HepG2 (cell line): ENCODE data around the gene ATP11B. TPM values are rescaled to one million over a fixed set of nuclear protein-coding genes. Genes with fewer than 3 reads are reported as not detected.

Experiments
- ATAC-seq: fragments of 200-7000 bp; cut with Tn5 transposase; 3 replicates; pipeline ENCODE4 v1.9.1; 2020; ENCODE audit warnings: mild to moderate bottlenecking, moderate library complexity
- BruUV-seq: library from RNA; stranded (reverse); fragments of 400-500 nt; replicated peaks from 2 replicates; lab custom pipeline; 2021; lab: Mats Ljungman, UMichigan
- CTCF ChIA-PET: fragments of 300-600 bp; formaldehyde crosslinking; extraction: SDS; loops from one replicate; lab custom pipeline; 2021; ENCODE audit warnings: low total read pairs, inconsistent platforms, low intra/inter-chr PET ratio; lab: Yijun Ruan, JAX
- POLR2A ChIA-PET: fragments of 350-600 bp; sonication (Branson Sonifier 250); formaldehyde crosslinking; loops from one replicate; lab custom pipeline; 2020; ENCODE audit warnings: antibody characterized with exemption, inconsistent platforms; lab: Yijun Ruan, JAX
- DNase-seq: peaks from one replicate; pipeline ENCODE4 v3.0.0-alpha.2; 2015; ENCODE audit warnings: low spot score
- FAIRE-seq: peaks from 3 replicates; lab custom pipeline; 2011; peaks lifted over from hg19 to GRCh38; lab: Jason Lieb, UNC
- H2AFZ ChIP-seq: one replicate; pipeline ENCODE4 v1.6.1; 2011; ENCODE audit warnings: low read length, inconsistent platforms
- H3K27ac ChIP-seq: fragments of 300-600 bp; 3 replicates; pipeline ENCODE4 v1.8.0; 2011; ENCODE audit warnings: mixed run types, mild to moderate bottlenecking, mixed read lengths, low read length, inconsistent platforms; ENCODE audit not compliant: insufficient read depth; ENCODE audit errors: extremely low read length
- H3K27me3 ChIP-seq, 2 experiments: fragments of 200-600 bp in 1 of 2; 2 replicates in 1 of 2; 3 replicates in 1 of 2; pipeline versions ENCODE4 v1.6.0 to v1.8.0; 2011; ENCODE audit warnings: low read length in 2 of 2, mild to moderate bottlenecking in 2 of 2, moderate library complexity in 2 of 2, inconsistent platforms in 1 of 2; ENCODE audit not compliant: insufficient read depth in 2 of 2, control insufficient read depth in 1 of 2
- H3K36me3 ChIP-seq, 2 experiments: fragments of 200-600 bp in 1 of 2; replicated peaks in 1 of 2; 2 replicates in 1 of 2; 3 replicates in 1 of 2; pipeline versions ENCODE4 v1.5.1 to v1.8.0; 2011; ENCODE audit warnings: low read length in 2 of 2, inconsistent platforms in 1 of 2; ENCODE audit not compliant: insufficient read depth in 2 of 2, control insufficient read depth in 1 of 2
- H3K4me1 ChIP-seq: 2 replicates; pipeline ENCODE4 v1.5.1; 2012; ENCODE audit warnings: low read length, inconsistent platforms; ENCODE audit not compliant: insufficient read depth
- H3K4me2 ChIP-seq: 2 replicates; pipeline ENCODE4 v1.6.0; 2011; ENCODE audit warnings: low read depth, low read length, inconsistent platforms
- H3K4me3 ChIP-seq, 3 experiments: fragments of 200-600 bp in 1 of 3; sonication (generic), shearing (Covaris generic) in 1 of 3; replicated peaks in 1 of 3; 2 replicates each; pipeline ENCODE4 v1.5.1; 2011 to 2016; ENCODE audit warnings: low read length in 3 of 3, inconsistent platforms in 2 of 3, low read depth in 2 of 3, mild to moderate bottlenecking in 2 of 3, control low read depth in 1 of 3, mixed read lengths in 1 of 3; ENCODE audit not compliant: insufficient read depth in 1 of 3
- H3K79me2 ChIP-seq: one replicate; pipeline ENCODE4 v1.6.1; 2011; ENCODE audit warnings: low read length, inconsistent platforms; ENCODE audit not compliant: insufficient read depth
- H3K9ac ChIP-seq: 2 replicates; pipeline ENCODE4 v1.6.0; 2011; ENCODE audit warnings: mild to moderate bottlenecking, low read depth, low read length, inconsistent platforms; ENCODE audit not compliant: insufficient read depth
- H3K9me3 ChIP-seq: 2 replicates; pipeline ENCODE4 v1.5.1; 2012; ENCODE audit warnings: mild to moderate bottlenecking, low read length
- H4K20me1 ChIP-seq: 2 replicates; pipeline ENCODE4 v1.6.0; 2011; ENCODE audit warnings: inconsistent platforms, mild to moderate bottlenecking, low read length, moderate library complexity; ENCODE audit not compliant: insufficient read depth
- HNRNPL ChIP-seq: fragments of 200-400 bp; formaldehyde crosslinking; IDR thresholded peaks from 2 replicates; pipeline ENCODE4 v1.6.1; 2017; ENCODE audit warnings: mild to moderate bottlenecking, low read depth, low read length
- NFIC ChIP-seq: IDR thresholded peaks from 2 replicates; pipeline ENCODE4 v1.6.1; 2012; ENCODE audit warnings: mild to moderate bottlenecking, low read length, inconsistent platforms
- NR2F2 ChIP-seq: IDR thresholded peaks from 2 replicates; pipeline ENCODE4 v1.6.1; 2012; ENCODE audit warnings: low read depth, inconsistent platforms, borderline replicate concordance
- SAFB2 ChIP-seq: sonication (generic); formaldehyde crosslinking; IDR thresholded peaks from 2 replicates; pipeline ENCODE4 v1.5.1; 2020; ENCODE audit warnings: missing genetic modification reagents, low read depth, mild to moderate bottlenecking, borderline replicate concordance
- SKI ChIP-seq: fragments of 450-650 bp; IDR thresholded peaks from one replicate; pipeline ENCODE4 v1.6.1; 2018; ENCODE audit warnings: mild to moderate bottlenecking; ENCODE audit not compliant: partially characterized antibody
- ZFY ChIP-seq: sonication (generic); formaldehyde crosslinking; IDR thresholded peaks from 2 replicates; pipeline ENCODE4 v1.4.0; 2020; ENCODE audit warnings: missing genetic modification reagents
- ZNF317 ChIP-seq: sonication (generic); formaldehyde crosslinking; IDR thresholded peaks from 2 replicates; pipeline ENCODE4 v1.5.0; 2020; ENCODE audit warnings: mild to moderate bottlenecking, missing genetic modification reagents
- ZNF382 ChIP-seq: sonication (generic); formaldehyde crosslinking; IDR thresholded peaks from 2 replicates; pipeline ENCODE4 v1.5.0; 2020; ENCODE audit warnings: missing genetic modification reagents, mild to moderate bottlenecking, borderline replicate concordance
- ZNF607 ChIP-seq: sonication (generic); formaldehyde crosslinking; IDR thresholded peaks from 2 replicates; pipeline ENCODE4 v1.5.1; 2020; ENCODE audit warnings: missing genetic modification reagents, mild to moderate bottlenecking, borderline replicate concordance
- ZNF616 ChIP-seq: sonication (generic); formaldehyde crosslinking; IDR thresholded peaks from 2 replicates; pipeline ENCODE4 v1.5.0; 2020; ENCODE audit warnings: low read depth, mild to moderate bottlenecking, missing genetic modification reagents
- ZNF674 ChIP-seq: sonication (generic); formaldehyde crosslinking; IDR thresholded peaks from 2 replicates; pipeline ENCODE4 v1.5.0; 2020; ENCODE audit warnings: low read depth, mild to moderate bottlenecking, missing genetic modification reagents
- WGBS: methylation state at CpG from one replicate; pipeline ENCODE4 v1.1.6; 2017; ENCODE audit warnings: low lambda C conversion rate; 5-methylcytosine and 5-hydroxymethylcytosine counted together
- in situ Hi-C: cut with HindIII; loops from 2 replicates; pipeline ENCODE4 v1.10.0; 2017; ENCODE audit warnings: low pct_unique_long_range_greater_than_20kb; ENCODE audit not compliant: extremely low pct_ligation_motif_present
- intact Hi-C: fragments of 100-400 bp; cut with micrococcal nuclease; formaldehyde crosslinking; loops from one replicate; pipeline ENCODE4 v1.10.0; 2022; ENCODE audit not compliant: unreplicated experiment
- polyA plus RNA-seq, 8 experiments: library from polyadenylated mRNA; depleted of rRNA in 3 of 8; stranded (reverse) in 7 of 8; unstranded in 1 of 8; fragments of >200 nt; fragmentation: Illumina TruSeq in 4 of 8; extraction: Trizol in 4 of 8; gene quantifications; 2 replicates each; pipeline versions ENCODE4 v1.2.1 to v1.2.3, GENCODE V29; 2011 to 2016; ENCODE audit warnings: low read depth in 4 of 8, missing spikeins in 1 of 8, mixed read lengths in 1 of 8; ENCODE audit not compliant: insufficient read depth in 1 of 8
- total RNA-seq, 5 experiments: library from RNA; depleted of rRNA; stranded (reverse); fragments of >200 nt; fragmentation: Illumina TruSeq; extraction: Trizol; gene quantifications; 2 replicates each; pipeline ENCODE4 v1.2.3, GENCODE V29; 2016; ENCODE audit warnings: low read depth in 1 of 5
- TF ChIP-seq, protein P1 (sequence below): sonication (generic); formaldehyde crosslinking; IDR thresholded peaks from 2 replicates; pipeline ENCODE4 v1.5.0; 2020; ENCODE audit warnings: missing genetic modification reagents
- TF ChIP-seq, protein P2 (sequence below): sonication (generic); formaldehyde crosslinking; IDR thresholded peaks from 2 replicates; pipeline ENCODE4 v1.4.0; 2020; ENCODE audit warnings: missing genetic modification reagents
- TF ChIP-seq, protein P3 (sequence below): sonication (generic); formaldehyde crosslinking; IDR thresholded peaks from 2 replicates; pipeline ENCODE4 v1.5.1; 2020; ENCODE audit warnings: mild to moderate bottlenecking, missing genetic modification reagents, moderate library complexity

ATP11B gene
- total and polyA plus RNA-seq, 2 of the 13 experiments (the other 11 are each of a cell fraction or from before 2014, with no cell fraction given) = 10.1 to 22.9 TPM

DNA sequence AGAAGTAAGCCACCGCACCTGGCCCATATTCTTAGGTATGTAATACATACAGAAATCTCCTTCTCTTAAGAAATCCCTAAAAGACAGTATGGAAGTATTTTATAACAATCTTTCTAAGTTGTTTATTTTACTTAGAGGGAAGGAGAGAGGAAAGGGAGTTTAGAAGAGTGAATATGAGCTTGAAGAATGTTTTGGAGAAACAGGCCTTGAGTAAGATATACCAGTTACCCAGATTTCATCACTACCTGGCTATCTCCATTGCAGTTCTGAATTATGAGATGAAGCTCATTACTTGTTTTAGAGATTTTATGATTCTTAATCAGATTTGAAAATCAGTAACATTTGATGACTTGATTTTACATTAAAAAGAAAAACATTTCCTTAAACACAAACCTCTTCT is 115.2 kb downstream of the ATP11B start:
- FAIRE-seq (no peak), ATAC-seq (no peak), DNase-seq (no peak)
- no peak overlapping the region for H2AFZ ChIP-seq
- H3K4me3 ChIP-seq = no peak overlapping the region
- WGBS = 100% methylated on average over 1 of the region's 1 CpG
- intact Hi-C loops = loop anchor here (5.0 to 10.0 kb wide), 2 partner anchors 194 to 891 kb away; no protein-coding TSS in a partner anchor
- H3K36me3 ChIP-seq = 0 out of 5 replicates have a peak, but pooled peaks cover 0 to 1% of the 10 kb centered on the region in 2 experiments
- CTCF ChIA-PET = no interaction called here
- H3K27me3 ChIP-seq = no peaks in the 10 kb centered on the region
- in situ Hi-C loops = no loop called here
- H3K9me3 ChIP-seq = no peaks in the 10 kb centered on the region
- H3K79me2 ChIP-seq = no peaks in the 10 kb centered on the region
- BruUV-seq = no TSS peak
- H3K4me1 ChIP-seq = no peaks in the 10 kb centered on the region
- no peak overlapping the region for H3K9ac ChIP-seq
- TF ChIP-seq ZNF382 (CRISPR knock-in tag) = no peak
- TF ChIP-seq, protein P1, sequence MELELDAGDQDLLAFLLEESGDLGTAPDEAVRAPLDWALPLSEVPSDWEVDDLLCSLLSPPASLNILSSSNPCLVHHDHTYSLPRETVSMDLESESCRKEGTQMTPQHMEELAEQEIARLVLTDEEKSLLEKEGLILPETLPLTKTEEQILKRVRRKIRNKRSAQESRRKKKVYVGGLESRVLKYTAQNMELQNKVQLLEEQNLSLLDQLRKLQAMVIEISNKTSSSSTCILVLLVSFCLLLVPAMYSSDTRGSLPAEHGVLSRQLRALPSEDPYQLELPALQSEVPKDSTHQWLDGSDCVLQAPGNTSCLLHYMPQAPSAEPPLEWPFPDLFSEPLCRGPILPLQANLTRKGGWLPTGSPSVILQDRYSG (CRISPR knock-in tag) = no peak
- TF ChIP-seq HNRNPL = no peak
- no peak for TF ChIP-seq SKI
- TF ChIP-seq NFIC = no peak
- TF ChIP-seq ZNF616 (CRISPR knock-in tag) = no peak
- TF ChIP-seq ZNF607 (CRISPR knock-in tag) = no peak
- no peak for TF ChIP-seq SAFB2
- no peak for TF ChIP-seq NR2F2
- TF ChIP-seq ZFY (CRISPR knock-in tag) = no peak
- TF ChIP-seq ZNF674 (CRISPR knock-in tag) = no peak
- no peak for TF ChIP-seq ZNF317
- TF ChIP-seq, protein P2, sequence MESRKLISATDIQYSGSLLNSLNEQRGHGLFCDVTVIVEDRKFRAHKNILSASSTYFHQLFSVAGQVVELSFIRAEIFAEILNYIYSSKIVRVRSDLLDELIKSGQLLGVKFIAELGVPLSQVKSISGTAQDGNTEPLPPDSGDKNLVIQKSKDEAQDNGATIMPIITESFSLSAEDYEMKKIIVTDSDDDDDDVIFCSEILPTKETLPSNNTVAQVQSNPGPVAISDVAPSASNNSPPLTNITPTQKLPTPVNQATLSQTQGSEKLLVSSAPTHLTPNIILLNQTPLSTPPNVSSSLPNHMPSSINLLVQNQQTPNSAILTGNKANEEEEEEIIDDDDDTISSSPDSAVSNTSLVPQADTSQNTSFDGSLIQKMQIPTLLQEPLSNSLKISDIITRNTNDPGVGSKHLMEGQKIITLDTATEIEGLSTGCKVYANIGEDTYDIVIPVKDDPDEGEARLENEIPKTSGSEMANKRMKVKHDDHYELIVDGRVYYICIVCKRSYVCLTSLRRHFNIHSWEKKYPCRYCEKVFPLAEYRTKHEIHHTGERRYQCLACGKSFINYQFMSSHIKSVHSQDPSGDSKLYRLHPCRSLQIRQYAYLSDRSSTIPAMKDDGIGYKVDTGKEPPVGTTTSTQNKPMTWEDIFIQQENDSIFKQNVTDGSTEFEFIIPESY (CRISPR knock-in tag) = no peak
- TF ChIP-seq, protein P3, sequence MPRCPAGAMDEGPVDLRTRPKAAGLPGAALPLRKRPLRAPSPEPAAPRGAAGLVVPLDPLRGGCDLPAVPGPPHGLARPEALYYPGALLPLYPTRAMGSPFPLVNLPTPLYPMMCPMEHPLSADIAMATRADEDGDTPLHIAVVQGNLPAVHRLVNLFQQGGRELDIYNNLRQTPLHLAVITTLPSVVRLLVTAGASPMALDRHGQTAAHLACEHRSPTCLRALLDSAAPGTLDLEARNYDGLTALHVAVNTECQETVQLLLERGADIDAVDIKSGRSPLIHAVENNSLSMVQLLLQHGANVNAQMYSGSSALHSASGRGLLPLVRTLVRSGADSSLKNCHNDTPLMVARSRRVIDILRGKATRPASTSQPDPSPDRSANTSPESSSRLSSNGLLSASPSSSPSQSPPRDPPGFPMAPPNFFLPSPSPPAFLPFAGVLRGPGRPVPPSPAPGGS = no peak
- TF ChIP-seq, all 625 proteins: peak for 0
- Histone ChIP-seq H4K20me1 (no peaks in the 10 kb centered on the region), H3K27ac (no peak overlapping the region), H3K4me2 (no peak overlapping the region)
- POLR2A ChIA-PET = no interaction called here
